Measurements from ENCODE around the gene CSTF2T.

GRCh38 chr10:51668336-51668689 lies 31.1 kb downstream of the CSTF2T start:
- TF ChIP-seq, protein P1, sequence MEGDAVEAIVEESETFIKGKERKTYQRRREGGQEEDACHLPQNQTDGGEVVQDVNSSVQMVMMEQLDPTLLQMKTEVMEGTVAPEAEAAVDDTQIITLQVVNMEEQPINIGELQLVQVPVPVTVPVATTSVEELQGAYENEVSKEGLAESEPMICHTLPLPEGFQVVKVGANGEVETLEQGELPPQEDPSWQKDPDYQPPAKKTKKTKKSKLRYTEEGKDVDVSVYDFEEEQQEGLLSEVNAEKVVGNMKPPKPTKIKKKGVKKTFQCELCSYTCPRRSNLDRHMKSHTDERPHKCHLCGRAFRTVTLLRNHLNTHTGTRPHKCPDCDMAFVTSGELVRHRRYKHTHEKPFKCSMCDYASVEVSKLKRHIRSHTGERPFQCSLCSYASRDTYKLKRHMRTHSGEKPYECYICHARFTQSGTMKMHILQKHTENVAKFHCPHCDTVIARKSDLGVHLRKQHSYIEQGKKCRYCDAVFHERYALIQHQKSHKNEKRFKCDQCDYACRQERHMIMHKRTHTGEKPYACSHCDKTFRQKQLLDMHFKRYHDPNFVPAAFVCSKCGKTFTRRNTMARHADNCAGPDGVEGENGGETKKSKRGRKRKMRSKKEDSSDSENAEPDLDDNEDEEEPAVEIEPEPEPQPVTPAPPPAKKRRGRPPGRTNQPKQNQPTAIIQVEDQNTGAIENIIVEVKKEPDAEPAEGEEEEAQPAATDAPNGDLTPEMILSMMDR (IDR thresholded peaks at IDR 0.05) = no peak
- TF ChIP-seq POLR2AphosphoS5 (IDR thresholded peaks at IDR 0.05) = no peak
